ENCODE data around the gene JAK1. TPM values are rescaled to one million over a fixed set of nuclear protein-coding genes. Genes with fewer than 3 reads are reported as not detected.

The JAK1 gene
- total RNA-seq, 1 donor from 2014 or later = 80.7 TPM

DNA sequence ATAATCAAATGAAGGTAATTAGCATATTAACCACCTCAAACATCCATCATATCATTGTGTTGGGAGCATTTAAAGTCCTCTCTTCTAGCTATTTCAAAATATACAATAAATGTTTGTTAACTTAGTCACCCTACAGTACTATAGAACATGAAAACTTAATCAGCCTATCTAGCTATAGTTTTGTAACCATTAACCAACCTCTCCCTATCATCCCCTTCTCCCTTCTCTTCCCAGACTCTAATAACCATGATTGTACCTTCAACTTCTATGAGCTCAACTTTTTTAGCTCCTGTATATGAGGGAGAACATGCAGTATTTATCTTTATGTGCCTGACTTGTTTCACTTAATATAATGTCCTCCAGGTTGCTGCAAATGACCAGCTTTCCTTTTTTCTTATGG lies 167.5 kb downstream of the JAK1 start:
- Mint-ChIP-seq H3K27me3 (ENCODE audit: low read depth, unreplicated experiment) (no peaks in the 10 kb centered on the region), H3K4me3 (ENCODE audit: unreplicated experiment) (no peak overlapping the region), H3K9me3 (ENCODE audit: unreplicated experiment) (no peaks in the 10 kb centered on the region), H3K4me1 (ENCODE audit: low read depth, unreplicated experiment) (peaks cover 2% of the 10 kb centered on the region), H3K27ac (ENCODE audit: unreplicated experiment) (no peak overlapping the region), H3K36me3 (ENCODE audit: low read depth, unreplicated experiment) (peaks cover 1% of the 10 kb centered on the region)
- H3K79me2 ChIP-seq (ENCODE audit: insufficient read depth, low read length) = no peaks in the 10 kb centered on the region
- TF ChIP-seq, protein P1, sequence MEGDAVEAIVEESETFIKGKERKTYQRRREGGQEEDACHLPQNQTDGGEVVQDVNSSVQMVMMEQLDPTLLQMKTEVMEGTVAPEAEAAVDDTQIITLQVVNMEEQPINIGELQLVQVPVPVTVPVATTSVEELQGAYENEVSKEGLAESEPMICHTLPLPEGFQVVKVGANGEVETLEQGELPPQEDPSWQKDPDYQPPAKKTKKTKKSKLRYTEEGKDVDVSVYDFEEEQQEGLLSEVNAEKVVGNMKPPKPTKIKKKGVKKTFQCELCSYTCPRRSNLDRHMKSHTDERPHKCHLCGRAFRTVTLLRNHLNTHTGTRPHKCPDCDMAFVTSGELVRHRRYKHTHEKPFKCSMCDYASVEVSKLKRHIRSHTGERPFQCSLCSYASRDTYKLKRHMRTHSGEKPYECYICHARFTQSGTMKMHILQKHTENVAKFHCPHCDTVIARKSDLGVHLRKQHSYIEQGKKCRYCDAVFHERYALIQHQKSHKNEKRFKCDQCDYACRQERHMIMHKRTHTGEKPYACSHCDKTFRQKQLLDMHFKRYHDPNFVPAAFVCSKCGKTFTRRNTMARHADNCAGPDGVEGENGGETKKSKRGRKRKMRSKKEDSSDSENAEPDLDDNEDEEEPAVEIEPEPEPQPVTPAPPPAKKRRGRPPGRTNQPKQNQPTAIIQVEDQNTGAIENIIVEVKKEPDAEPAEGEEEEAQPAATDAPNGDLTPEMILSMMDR (IDR thresholded peaks at IDR 0.05; ENCODE audit: insufficient read depth, low read depth, low read length) = no peak
- no peak for TF ChIP-seq EZH2 (IDR thresholded peaks at IDR 0.05; ENCODE audit: insufficient read depth, low read length)
- no peak overlapping the region for H3K4me2 ChIP-seq (ENCODE audit: low read length)
- no peaks in the 10 kb centered on the region for H3K4me1 ChIP-seq (ENCODE audit: insufficient read depth, low read length)
- H3K36me3 ChIP-seq (ENCODE audit: insufficient read depth, low read length) = no peaks in the 10 kb centered on the region
- no peak overlapping the region for H3K9ac ChIP-seq (ENCODE audit: low read length)
- H4K20me1 ChIP-seq (ENCODE audit: insufficient read depth, low read length) = no peaks in the 10 kb centered on the region
- no peak for FAIRE-seq
- no peak overlapping the region for H3K4me3 ChIP-seq (ENCODE audit: insufficient read depth, low read depth, low read length)
- no peaks in the 10 kb centered on the region for H3K27me3 ChIP-seq (ENCODE audit: insufficient read depth, low read length)
- H3K9me3 ChIP-seq (ENCODE audit: insufficient read depth, low read depth, low read length) = no peaks in the 10 kb centered on the region
- DNase-seq (ENCODE audit: low read depth) = no peak
- H2AFZ ChIP-seq (ENCODE audit: low read depth, low read length) = no peak overlapping the region
- H3K27ac ChIP-seq (ENCODE audit: low read depth, low read length) = no peak overlapping the region

DNA sequence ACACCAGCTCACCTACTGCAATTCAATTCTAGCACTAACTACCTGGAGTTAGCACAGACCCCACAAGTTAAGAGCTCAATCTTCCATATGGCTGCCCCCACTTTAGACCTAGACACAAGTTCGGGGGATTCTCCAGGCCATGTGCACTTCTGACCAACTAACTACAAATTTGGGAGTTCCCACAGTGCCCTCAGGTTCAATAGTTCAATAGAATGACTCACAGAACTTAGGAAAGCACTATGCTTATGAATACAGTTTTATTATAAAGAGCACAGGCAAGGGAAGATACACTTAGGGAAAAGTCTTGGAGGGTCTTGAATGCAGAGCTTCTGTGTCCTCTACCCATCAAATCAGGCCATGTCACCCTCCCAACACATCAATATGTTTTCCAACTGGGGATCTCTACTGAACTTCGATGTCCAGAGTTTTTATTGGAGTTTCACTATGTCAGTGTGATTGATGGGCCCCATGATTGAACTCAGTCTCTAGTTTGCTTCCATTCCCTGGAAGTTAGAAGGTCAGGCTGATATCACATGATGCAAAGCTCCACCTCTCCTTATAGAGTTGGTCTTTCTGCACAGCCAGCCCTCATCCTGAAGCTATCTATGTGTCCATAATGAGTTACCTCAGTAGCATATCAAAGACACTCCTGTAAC lies 175.4 kb downstream of the JAK1 start:
- H3K79me2 ChIP-seq (ENCODE audit: insufficient read depth, low read length) = no peaks in the 10 kb centered on the region
- H3K27ac ChIP-seq (ENCODE audit: low read depth, low read length) = no peak overlapping the region
- no peaks in the 10 kb centered on the region for H4K20me1 ChIP-seq (ENCODE audit: insufficient read depth, low read length)
- DNase-seq (ENCODE audit: low read depth) = no peak
- H3K36me3 Mint-ChIP-seq (ENCODE audit: low read depth, unreplicated experiment) = peaks cover 12% of the 10 kb centered on the region
- H3K4me3 Mint-ChIP-seq (ENCODE audit: unreplicated experiment) = no peak overlapping the region
- H3K36me3 ChIP-seq (ENCODE audit: insufficient read depth, low read length) = no peaks in the 10 kb centered on the region
- no peak overlapping the region for H3K4me2 ChIP-seq (ENCODE audit: low read length)
- peaks cover 2% of the 10 kb centered on the region for H3K4me1 Mint-ChIP-seq (ENCODE audit: low read depth, unreplicated experiment)
- no peak overlapping the region for H3K4me3 ChIP-seq (ENCODE audit: insufficient read depth, low read depth, low read length)
- TF ChIP-seq, protein P1 (IDR thresholded peaks at IDR 0.05; ENCODE audit: insufficient read depth, low read depth, low read length) = no peak
- TF ChIP-seq EZH2 (IDR thresholded peaks at IDR 0.05; ENCODE audit: insufficient read depth, low read length) = no peak
- no peaks in the 10 kb centered on the region for H3K4me1 ChIP-seq (ENCODE audit: insufficient read depth, low read length)
- no peak for FAIRE-seq
- H3K9ac ChIP-seq (ENCODE audit: low read length) = no peak overlapping the region
- no peaks in the 10 kb centered on the region for H3K27me3 ChIP-seq (ENCODE audit: insufficient read depth, low read length)
- no peak overlapping the region for H3K27ac Mint-ChIP-seq (ENCODE audit: unreplicated experiment)
- H2AFZ ChIP-seq (ENCODE audit: low read depth, low read length) = no peak overlapping the region
- H3K9me3 Mint-ChIP-seq (ENCODE audit: unreplicated experiment) = no peaks in the 10 kb centered on the region
- no peaks in the 10 kb centered on the region for H3K9me3 ChIP-seq (ENCODE audit: insufficient read depth, low read depth, low read length)
- no peaks in the 10 kb centered on the region for H3K27me3 Mint-ChIP-seq (ENCODE audit: low read depth, unreplicated experiment)

Other genes starting within 250 kb of the JAK1 start
- gene RAVER2, start 221.5 kb downstream of the JAK1 start, total RNA-seq = 6.6 and 7.1 TPM in 2 replicates
- 133 and 142 TPM in 2 replicates for gene AK4, start 181.7 kb upstream of the JAK1 start, total RNA-seq